ENCODE results near the gene VPS11. TPM values are rescaled to one million over a fixed set of nuclear protein-coding genes. Genes with fewer than 3 reads are reported as not detected.

The VPS11 gene
- polyA plus RNA-seq, 2 of the 4 experiments (the other 2 are of a cell fraction) = 4.6 to 12.0 TPM

- CTCF ChIA-PET = interaction anchor here (2.1 to 2.9 kb wide), 3 partner anchors 11 to 58 kb away, joined by 8 to 9 read pairs (median 9); partner anchors contain the start of gene NLRX1
Observed at GRCh38 chr11:119110439-119110838, 42.8 kb downstream of the VPS11 start.

GRCh38 chr11:119111361-119111925 lies 43.8 kb downstream of the VPS11 start:
- 89% methylated on average over 7 of the region's 11 CpGs for WGBS (ENCODE audit: missing lambda C conversion rate)
- Histone ChIP-seq H3K4me1 (peaks cover 14% of the 10 kb centered on the region), H3K27ac (no peak overlapping the region), H3K4me3 (no peak overlapping the region), H3K4me2 (no peak overlapping the region), H3K9me3 (no peaks in the 10 kb centered on the region)
- TF ChIP-seq HDAC2 (IDR thresholded peaks at IDR 0.05) (no peak), JUN (IDR thresholded peaks at IDR 0.05) (no peak), RARB (CRISPR knock-in tag; IDR thresholded peaks at IDR 0.05) (no peak), BCL3 (IDR thresholded peaks at IDR 0.05) (no peak), PHF8 (IDR thresholded peaks at IDR 0.05; ENCODE audit: borderline replicate concordance, low read depth) (no peak), MAFK (IDR thresholded peaks at IDR 0.05; ENCODE audit: partially characterized antibody) (no peak), ELK1 (IDR thresholded peaks at IDR 0.05; ENCODE audit: low read depth, low read length) (no peak), RFX5 (IDR thresholded peaks at IDR 0.05) (no peak), KDM5A (IDR thresholded peaks at IDR 0.05) (no peak), NPAS2 (CRISPR knock-in tag; IDR thresholded peaks at IDR 0.05; ENCODE audit: borderline replicate concordance) (no peak), HMGXB4 (CRISPR knock-in tag; IDR thresholded peaks at IDR 0.05; ENCODE audit: borderline replicate concordance) (no peak), HOXB5 (CRISPR knock-in tag; IDR thresholded peaks at IDR 0.05) (no peak), EHF (CRISPR knock-in tag; IDR thresholded peaks at IDR 0.05) (no peak)
- DNase-seq (ENCODE audit: low read depth in 1 of 2, low spot score in 1 of 2) (no peak), ATAC-seq (no peak), FAIRE-seq (no peak)
- ChIA-PET POLR2A (interaction anchor here (1.8 to 2.4 kb wide), 2 partner anchors 9 to 10 kb away, joined by 9 to 10 read pairs; partner anchors contain the start of genes DPAGT1 and HINFP), CTCF (interaction anchor here (0.7 to 2.8 kb wide), 7 partner anchors 9 to 226 kb away, joined by 3 to 9 read pairs (median 3); partner anchors contain the start of gene NLRX1)

More at GRCh38 chr11:119110439-119110838, 42.8 kb downstream of the VPS11 start:
- H3K4me3 ChIP-seq = no peak overlapping the region
- POLR2A ChIA-PET = no interaction called here
- no peak overlapping the region for H3K4me2 ChIP-seq
- no peak for ATAC-seq
- no peak overlapping the region for H3K27ac ChIP-seq
- TF ChIP-seq POLR2A (IDR thresholded peaks at IDR 0.05; ENCODE audit: low read length) (no peak), MAX (IDR thresholded peaks at IDR 0.05) (no peak), HEYL (CRISPR knock-in tag; IDR thresholded peaks at IDR 0.05) (no peak), SREBF2 (IDR thresholded peaks at IDR 0.05) (no peak), KDM5A (IDR thresholded peaks at IDR 0.05) (no peak), HOXA7 (CRISPR knock-in tag; IDR thresholded peaks at IDR 0.05) (no peak), RNF2 (IDR thresholded peaks at IDR 0.05; ENCODE audit: borderline replicate concordance, low read depth) (no peak), BCL3 (IDR thresholded peaks at IDR 0.05) (no peak), ZNF302 (CRISPR knock-in tag; IDR thresholded peaks at IDR 0.05) (no peak), HOXB13 (CRISPR knock-in tag; IDR thresholded peaks at IDR 0.05; ENCODE audit: low read depth) (no peak), MYC (IDR thresholded peaks at IDR 0.05; ENCODE audit: borderline replicate concordance, low read length) (no peak), TP53 (CRISPR knock-in tag; IDR thresholded peaks at IDR 0.05) (no peak)
- H3K4me1 ChIP-seq = peaks cover 17% of the 10 kb centered on the region
- FAIRE-seq = no peak
- no peaks in the 10 kb centered on the region for H3K9me3 ChIP-seq
- 80% methylated on average over 8 of the region's 10 CpGs for WGBS (ENCODE audit: missing lambda C conversion rate)
- DNase-seq (ENCODE audit: low read depth in 1 of 2, low spot score in 1 of 2) = no peak
